Large intestine (tissue), 3 donors: ENCODE measurements around the gene MRPS25. TPM values are rescaled to one million over a fixed set of nuclear protein-coding genes. Genes with fewer than 3 reads are reported as not detected.

Experiments
- DNase-seq, 2 donors: peaks; one replicate each; pipeline versions ENCODE4 v3.0.0 to v3.0.0-alpha.2; 2013
- H3K27ac ChIP-seq: one replicate; pipeline ENCODE4 v1.5.1; 2013; ENCODE audit warnings: low read length
- H3K27me3 ChIP-seq: 2 replicates; pipeline ENCODE4 v1.6.1; 2013; ENCODE audit warnings: low read length; ENCODE audit not compliant: control insufficient read depth, insufficient read depth
- H3K36me3 ChIP-seq: 2 replicates; pipeline ENCODE4 v1.6.1; 2013; ENCODE audit warnings: low read length; ENCODE audit not compliant: control insufficient read depth, insufficient read depth
- H3K4me1 ChIP-seq: one replicate; pipeline ENCODE4 v1.6.1; 2013; ENCODE audit warnings: low read length; ENCODE audit not compliant: control insufficient read depth, insufficient read depth
- H3K4me3 ChIP-seq: one replicate; pipeline ENCODE4 v1.5.1; 2013; ENCODE audit warnings: low read length
- H3K9me3 ChIP-seq: one replicate; pipeline ENCODE4 v1.6.1; 2013; ENCODE audit warnings: mild to moderate bottlenecking, low read depth, low read length, moderate library complexity; ENCODE audit not compliant: control insufficient read depth
- WGBS: methylation state at CpG from one replicate; pipeline ENCODE4 v1.1.5; 2013; ENCODE audit warnings: low lambda C conversion rate; ENCODE audit not compliant: insufficient coverage; 5-methylcytosine and 5-hydroxymethylcytosine counted together
- polyA plus RNA-seq: library from polyadenylated mRNA; unstranded; fragments of 120-200 nt; gene quantifications from one replicate; pipeline ENCODE4 v1.2.1, GENCODE V29; 2013

Gene MRPS25
- polyA plus RNA-seq, 1 donor = 93.4 TPM

- WGBS = no CpG with 5 or more reads among the region's 13 CpGs
- DNase-seq = peak in 1 of 2 donors; percentile 46
- Histone ChIP-seq H3K4me1 (peaks cover 11% of the 10 kb centered on the region), H3K27ac (no peak overlapping the region), H3K4me3 (peak overlapping the region; percentile 97), H3K36me3 (peaks cover 9% of the 10 kb centered on the region), H3K27me3 (no peaks in the 10 kb centered on the region), H3K9me3 (peaks cover 6% of the 10 kb centered on the region)
These were observed 1.3 kb downstream of the MRPS25 start for GRCh38 chr3:15063656-15064286.

DNA sequence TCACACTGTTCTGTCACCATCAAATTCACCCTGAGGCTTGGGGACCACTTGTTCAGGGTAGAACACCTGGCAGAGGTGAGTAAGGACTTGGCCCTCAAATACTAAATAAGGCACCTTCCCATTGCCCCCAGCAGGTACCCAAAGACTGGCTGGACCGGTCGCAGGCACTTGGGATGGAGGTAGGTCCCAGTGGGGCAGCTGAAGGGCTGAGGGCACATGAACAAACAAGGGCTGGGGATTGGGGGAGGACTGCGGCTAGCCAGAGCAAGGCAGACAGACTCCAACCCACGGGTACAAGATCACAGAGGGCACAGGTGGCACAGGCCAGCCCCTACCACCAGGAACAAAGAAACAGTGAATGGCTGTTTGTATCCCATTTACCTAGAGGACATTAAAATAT, 1.9 kb downstream of the MRPS25 start:
- H3K27ac ChIP-seq = no peak overlapping the region
- H3K36me3 ChIP-seq = peaks cover 14% of the 10 kb centered on the region
- H3K9me3 ChIP-seq = peaks cover 6% of the 10 kb centered on the region
- DNase-seq = no peak
- no CpG with 5 or more reads among the region's 4 CpGs for WGBS
- peaks cover 11% of the 10 kb centered on the region for H3K4me1 ChIP-seq
- no peaks in the 10 kb centered on the region for H3K27me3 ChIP-seq
- H3K4me3 ChIP-seq = peak overlapping the region; percentile 97

DNA sequence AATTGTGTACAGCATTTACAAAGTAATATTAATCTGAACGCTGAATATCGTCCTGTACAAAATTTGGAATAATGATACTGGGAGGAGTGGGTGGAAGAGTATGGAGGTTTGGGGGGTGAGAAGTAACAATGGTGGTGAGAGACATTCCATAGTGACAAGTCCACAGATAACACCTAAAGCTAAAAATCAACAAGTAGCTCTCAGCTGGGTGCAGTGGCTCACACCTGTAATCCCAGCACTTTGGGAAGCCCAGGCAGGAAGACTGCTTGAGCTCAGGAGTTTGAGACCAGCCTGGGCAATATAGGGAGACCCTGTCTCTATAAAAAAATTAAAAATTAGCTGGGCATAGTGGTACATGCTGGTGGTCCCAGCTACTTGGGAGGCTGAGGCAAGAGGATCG, 5.1 kb downstream of the MRPS25 start:
- Histone ChIP-seq H3K9me3 (peaks cover 6% of the 10 kb centered on the region), H3K27me3 (no peaks in the 10 kb centered on the region), H3K27ac (no peak overlapping the region), H3K4me3 (no peak overlapping the region), H3K4me1 (peaks cover 11% of the 10 kb centered on the region), H3K36me3 (peaks cover 33% of the 10 kb centered on the region)
- 93% methylated on average over 3 of the region's 3 CpGs for WGBS
- DNase-seq = no peak

DNA sequence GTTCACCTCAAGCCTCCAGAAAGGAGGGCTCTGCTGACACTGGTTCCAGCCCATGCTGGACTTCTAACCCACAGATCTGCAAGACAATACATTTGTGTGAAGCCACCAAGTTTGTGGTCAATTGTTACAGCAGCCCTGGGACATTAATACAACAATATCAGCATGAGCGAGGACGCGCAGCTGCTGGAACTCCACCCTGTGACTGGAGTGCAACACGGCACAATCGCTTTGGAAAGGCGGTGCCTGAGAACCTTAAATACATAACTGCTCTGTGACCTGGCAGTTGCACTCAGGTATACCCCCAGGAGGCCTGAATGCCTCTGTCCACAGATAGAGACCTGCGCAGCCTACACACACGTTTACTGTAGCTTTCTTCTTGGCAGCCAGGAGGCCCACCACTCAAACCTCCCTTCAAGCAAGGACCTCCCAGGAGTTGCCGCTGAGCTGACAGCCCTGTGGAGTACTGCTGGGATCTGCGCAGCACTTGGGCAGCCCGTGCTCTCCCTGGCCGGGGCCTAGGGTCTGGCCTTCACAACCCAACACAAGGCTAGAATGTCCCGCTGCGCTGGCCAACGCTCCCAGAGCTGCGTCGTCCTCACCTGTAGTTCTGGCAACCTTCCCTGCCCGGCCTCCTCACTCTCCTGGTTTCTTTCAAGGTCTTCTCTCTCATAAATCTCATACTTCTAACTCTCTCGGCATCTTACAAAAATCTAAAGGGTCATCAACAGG, 8.3 kb downstream of the MRPS25 start:
- Histone ChIP-seq H3K36me3 (peaks cover 48% of the 10 kb centered on the region), H3K27ac (no peak overlapping the region)
- WGBS = no CpG with 5 or more reads among the region's 19 CpGs

GRCh38 chr3:15055019-15055557, 10.0 kb downstream of the MRPS25 start:
- H3K4me3 ChIP-seq = no peak overlapping the region
- 100% methylated on average over 3 of the region's 8 CpGs for WGBS
- no peaks in the 10 kb centered on the region for H3K9me3 ChIP-seq
- H3K27ac ChIP-seq = no peak overlapping the region
- DNase-seq = no peak
- no peaks in the 10 kb centered on the region for H3K27me3 ChIP-seq
- peaks cover 64% of the 10 kb centered on the region for H3K36me3 ChIP-seq
- no peaks in the 10 kb centered on the region for H3K4me1 ChIP-seq

More for the DNA sequence above, 8.3 kb downstream of the MRPS25 start:
- no peak overlapping the region for H3K4me3 ChIP-seq
- no peaks in the 10 kb centered on the region for H3K4me1 ChIP-seq
- no peak for DNase-seq
- peaks cover 6% of the 10 kb centered on the region for H3K9me3 ChIP-seq
- H3K27me3 ChIP-seq = no peaks in the 10 kb centered on the region

GRCh38 chr3:15053541-15053940, 11.6 kb downstream of the MRPS25 start:
- H3K27ac ChIP-seq = no peak overlapping the region
- no peaks in the 10 kb centered on the region for H3K4me1 ChIP-seq
- H3K27me3 ChIP-seq = no peaks in the 10 kb centered on the region
- 100% methylated on average over 3 of the region's 4 CpGs for WGBS
- no peaks in the 10 kb centered on the region for H3K9me3 ChIP-seq
- no peak for DNase-seq
- H3K4me3 ChIP-seq = no peak overlapping the region
- H3K36me3 ChIP-seq = peaks cover 67% of the 10 kb centered on the region

DNA sequence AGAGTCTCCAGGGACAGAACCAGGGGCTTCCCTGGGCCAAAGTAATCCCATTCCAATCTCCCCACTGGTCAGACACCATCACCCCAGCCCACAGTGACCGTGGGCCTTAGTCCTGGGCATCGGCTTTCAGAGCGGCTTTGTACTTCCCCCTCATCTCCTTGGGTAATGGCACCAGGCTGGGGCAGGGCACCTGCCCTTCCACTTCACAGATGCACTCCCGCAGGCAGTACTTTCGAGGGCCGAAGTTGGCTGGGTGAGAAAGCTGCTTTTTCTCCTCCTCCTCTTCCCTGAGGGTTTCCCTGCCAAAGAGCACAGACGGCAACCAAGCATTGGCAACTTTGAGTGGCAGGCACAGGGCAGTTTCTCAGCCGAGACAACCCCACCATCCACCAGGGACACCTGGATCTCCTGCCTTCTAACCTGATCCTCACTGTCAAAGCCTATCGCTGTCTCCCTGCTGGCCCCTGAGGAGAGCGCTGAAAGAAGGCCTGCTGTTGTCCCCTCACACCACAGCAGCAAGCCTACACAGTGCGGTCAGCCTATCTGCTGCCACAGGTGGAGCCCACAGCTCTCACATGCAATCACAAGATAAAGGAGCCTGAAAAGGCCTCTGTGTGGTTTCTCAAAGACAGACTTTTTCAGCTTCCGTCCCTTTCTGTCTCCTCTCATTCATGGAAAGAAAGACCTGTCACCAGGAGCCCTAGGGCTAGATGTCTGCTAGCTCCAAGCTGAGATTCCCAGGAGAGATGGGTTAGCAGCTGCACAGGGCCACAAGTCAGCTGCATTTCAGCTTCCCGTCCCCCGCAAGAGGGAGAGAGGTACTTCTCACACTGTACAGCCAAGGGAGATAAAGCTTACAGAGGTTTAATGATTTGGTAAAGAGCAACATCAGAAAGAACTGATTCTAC, 12.5 kb downstream of the MRPS25 start:
- no peaks in the 10 kb centered on the region for H3K4me1 ChIP-seq
- H3K27me3 ChIP-seq = no peaks in the 10 kb centered on the region
- no peak overlapping the region for H3K27ac ChIP-seq
- no CpG with 5 or more reads among the region's 14 CpGs for WGBS
- H3K36me3 ChIP-seq = peaks cover 68% of the 10 kb centered on the region
- DNase-seq = no peak
- H3K4me3 ChIP-seq = no peak overlapping the region
- no peaks in the 10 kb centered on the region for H3K9me3 ChIP-seq

- no peaks in the 10 kb centered on the region for H3K27me3 ChIP-seq
- no peaks in the 10 kb centered on the region for H3K9me3 ChIP-seq
- no peaks in the 10 kb centered on the region for H3K4me1 ChIP-seq
- WGBS = no CpG with 5 or more reads among the region's 1 CpG
- peak; percentile 28 to 56 for DNase-seq
- H3K36me3 ChIP-seq = peaks cover 68% of the 10 kb centered on the region
- H3K4me3 ChIP-seq = no peak overlapping the region
- no peak overlapping the region for H3K27ac ChIP-seq
These were observed 13.6 kb downstream of the MRPS25 start for GRCh38 chr3:15051531-15051930.

DNA sequence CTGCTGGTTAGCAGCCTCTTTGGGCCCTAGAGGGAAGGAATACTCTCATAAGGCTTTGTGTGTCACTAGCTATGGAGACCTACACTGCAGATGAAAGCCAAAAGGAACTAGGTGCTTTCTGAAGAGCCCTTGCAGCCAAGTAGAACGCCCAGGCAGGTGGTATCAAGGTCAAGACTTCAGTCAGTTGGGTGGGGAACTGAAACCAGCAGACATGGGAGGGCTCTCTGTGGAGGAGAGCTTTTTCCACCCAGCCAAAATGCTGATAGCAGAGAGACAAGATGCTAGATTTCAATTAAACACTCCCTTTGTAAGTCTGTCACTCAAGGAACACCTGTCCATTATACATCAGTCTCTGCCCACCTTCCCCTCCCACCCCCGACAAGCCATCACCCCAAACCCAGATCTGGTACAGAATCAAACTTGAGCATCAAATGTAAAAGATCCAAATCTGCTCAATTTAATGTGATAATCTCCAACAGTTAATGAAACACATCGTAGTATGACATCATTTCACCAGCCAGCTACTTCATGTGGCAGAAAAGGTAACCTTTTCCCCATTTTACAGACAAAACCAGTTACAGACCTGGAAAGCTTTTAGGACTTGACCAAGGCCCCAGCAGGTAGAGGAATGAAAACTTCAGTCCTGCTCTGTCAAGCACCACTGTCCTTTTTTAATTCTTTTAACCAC, 14.6 kb downstream of the MRPS25 start:
- no peaks in the 10 kb centered on the region for H3K9me3 ChIP-seq
- H3K27me3 ChIP-seq = no peaks in the 10 kb centered on the region
- no peak overlapping the region for H3K4me3 ChIP-seq
- no peak overlapping the region for H3K27ac ChIP-seq
- peaks cover 73% of the 10 kb centered on the region for H3K36me3 ChIP-seq
- no peak for DNase-seq
- WGBS = no CpG with 5 or more reads among the region's 3 CpGs
- no peaks in the 10 kb centered on the region for H3K4me1 ChIP-seq

- Histone ChIP-seq H3K36me3 (peaks cover 83% of the 10 kb centered on the region), H3K4me3 (no peak overlapping the region), H3K27ac (no peak overlapping the region), H3K4me1 (no peaks in the 10 kb centered on the region), H3K9me3 (no peaks in the 10 kb centered on the region), H3K27me3 (no peaks in the 10 kb centered on the region)
- 20% methylated on average over 1 of the region's 2 CpGs for WGBS
- peak; percentile 31 to 64 for DNase-seq
These were observed 15.5 kb downstream of the MRPS25 start for GRCh38 chr3:15049584-15049983.
